Naive thymus-derived CD4-positive, alpha-beta T cell (primary cell): Measurements from ENCODE around the gene DALRD3. TPM values are rescaled to one million over a fixed set of nuclear protein-coding genes. Genes with fewer than 3 reads are reported as not detected.

Experiments used
- microRNA-seq: library from miRNA; unstranded; fragments of <30 nt; microRNA quantifications from one replicate; pipeline ENCODE4 v1.2.0, GENCODE V29; 2022; ENCODE audit warnings: borderline microRNAs expressed
- polyA plus RNA-seq, 2 donors: library from polyadenylated mRNA; unstranded; fragments of 300-500 nt; fragmentation: Illumina TruSeq; gene quantifications; one replicate each; pipeline ENCODE4 v1.2.3, GENCODE V29; 2021
- total RNA-seq, 6 experiments: library from RNA in 5 of 6; stranded (reverse) in 5 of 6; gene quantifications; 1 replicate in 5 of 6; 2 replicates in 1 of 6; pipeline ENCODE4 v1.2.3 and lab custom pipeline; 2021 to 2026

The DALRD3 gene
- total and polyA plus RNA-seq, 7 experiments from 2014 or later = 18.9 to 28.6 (median 24.2) TPM

Small RNA genes within 50 kb of the gene (microRNA-seq; reads per million reads assigned to microRNA genes)
- 11,987 reads per million, percentile 94 among the genes with 10 or more reads in this experiment for gene MIR191
- gene MIR425 = 1,472 reads per million, percentile 86 among the genes with 10 or more reads in this experiment

Other genes starting within 250 kb of the DALRD3 start
- gene PRKAR2A, start 170.7 kb downstream of the DALRD3 start, total RNA-seq = 10 to 100 TPM; 25.9 to 45.1 (median 38.9) TPM
- 10 to 100 TPM; 10.3 to 12.5 TPM for gene PRKAR2A, start 170.7 kb downstream of the DALRD3 start, polyA plus RNA-seq
- 10 to 100 TPM in 4 of 5 experiments, 1 to 10 TPM in 1; 6.6 to 27.3 (median 12.8) TPM for gene SLC25A20, start 119.7 kb downstream of the DALRD3 start, total RNA-seq
- 10 to 100 TPM; 15.7 to 19.4 TPM for gene SLC25A20, start 119.7 kb downstream of the DALRD3 start, polyA plus RNA-seq
- gene ARIH2, start 99.7 kb downstream of the DALRD3 start, total RNA-seq = 100 to 1,000 TPM; 103 to 189 (median 150) TPM
- 100 to 1,000 TPM; 111 to 114 TPM for gene ARIH2, start 99.7 kb downstream of the DALRD3 start, polyA plus RNA-seq
- 10 to 100 TPM; 37.9 to 74.7 (median 53.1) TPM for gene P4HTM, start 28.3 kb downstream of the DALRD3 start, total RNA-seq
- 10 to 100 TPM; 19.7 to 28.0 TPM for gene P4HTM, start 28.3 kb downstream of the DALRD3 start, polyA plus RNA-seq
- gene WDR6, start 11.2 kb downstream of the DALRD3 start, total RNA-seq = 100 to 1,000 TPM; 170 to 335 (median 204) TPM
- gene WDR6, start 11.2 kb downstream of the DALRD3 start, polyA plus RNA-seq = 100 to 1,000 TPM; 147 to 152 TPM
- gene NDUFAF3, start 3.5 kb upstream of the DALRD3 start, total RNA-seq = 100 to 1,000 TPM in 1 of 5 experiments, 10 to 100 TPM in 4; 63.8 to 110 (median 89.3) TPM
- gene NDUFAF3, start 3.5 kb upstream of the DALRD3 start, polyA plus RNA-seq = 100 to 1,000 TPM; 191 to 205 TPM
- 100 to 1,000 TPM; 102 to 206 (median 121) TPM for gene IMPDH2, start 10.8 kb upstream of the DALRD3 start, total RNA-seq
- gene IMPDH2, start 10.8 kb upstream of the DALRD3 start, polyA plus RNA-seq = 100 to 1,000 TPM; 109 to 123 TPM
- 100 to 1,000 TPM; 146 to 192 (median 184) TPM for gene QRICH1, start 75.5 kb upstream of the DALRD3 start, total RNA-seq
- gene QRICH1, start 75.5 kb upstream of the DALRD3 start, polyA plus RNA-seq = 10 to 100 TPM; 25.0 to 32.1 TPM
- gene QARS1, start 86.2 kb upstream of the DALRD3 start, total RNA-seq = 100 to 1,000 TPM; 212 to 258 (median 233) TPM
- 100 to 1,000 TPM in 1 of 2 donors, 10 to 100 TPM in 1; 90.6 to 139 TPM for gene QARS1, start 86.2 kb upstream of the DALRD3 start, polyA plus RNA-seq
- 100 to 1,000 TPM in 2 of 5 experiments, 10 to 100 TPM in 3; 60.0 to 106 (median 78.0) TPM for gene USP19, start 102.2 kb upstream of the DALRD3 start, total RNA-seq
- gene USP19, start 102.2 kb upstream of the DALRD3 start, polyA plus RNA-seq = 10 to 100 TPM; 29.9 to 55.9 TPM
- 1 to 10 TPM in 4 of 5 experiments, not detected in 1; 1.2 to 5.0 (median 1.9) TPM for gene LAMB2, start 114.5 kb upstream of the DALRD3 start, total RNA-seq
- gene LAMB2, start 114.5 kb upstream of the DALRD3 start, polyA plus RNA-seq = not detected
- gene CCDC71, start 147.8 kb upstream of the DALRD3 start, total RNA-seq = 10 to 100 TPM; 16.5 to 39.5 (median 26.3) TPM
- gene CCDC71, start 147.8 kb upstream of the DALRD3 start, polyA plus RNA-seq = 1 to 10 TPM; 2.0 to 2.3 TPM
- 1 to 10 TPM; 1.5 to 7.1 (median 5.2) TPM for gene KLHDC8B, start 153.0 kb upstream of the DALRD3 start, total RNA-seq
- gene KLHDC8B, start 153.0 kb upstream of the DALRD3 start, polyA plus RNA-seq = 10 to 100 TPM in 1 of 2 donors, 1 to 10 TPM in 1; 4.7 to 10.0 TPM